Measurements from ENCODE around the gene IL17RE.

DNA sequence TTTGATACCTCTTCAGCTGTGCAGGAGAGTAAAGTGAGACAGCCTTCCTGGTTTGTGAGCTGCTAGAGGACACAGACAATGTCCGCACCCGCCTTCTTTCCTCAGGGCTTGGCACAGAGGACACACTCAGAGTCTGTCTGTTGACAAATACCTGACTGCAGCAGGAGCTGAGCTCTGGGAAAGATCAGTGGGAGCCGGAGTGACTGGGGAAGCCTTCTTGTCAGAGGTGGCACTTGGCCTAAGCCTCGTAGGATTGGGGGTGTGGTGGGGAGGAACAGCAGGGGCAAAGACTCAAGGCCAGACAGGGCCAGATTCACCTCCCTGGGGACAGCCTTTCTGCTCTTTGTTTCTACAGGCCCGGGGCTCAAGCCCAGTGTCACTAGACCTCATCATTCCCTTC, 11.0 kb downstream of the IL17RE start:
- TF ChIP-seq POLR2A (IDR thresholded peaks at IDR 0.05), result no peak
- TF ChIP-seq, protein P1, sequence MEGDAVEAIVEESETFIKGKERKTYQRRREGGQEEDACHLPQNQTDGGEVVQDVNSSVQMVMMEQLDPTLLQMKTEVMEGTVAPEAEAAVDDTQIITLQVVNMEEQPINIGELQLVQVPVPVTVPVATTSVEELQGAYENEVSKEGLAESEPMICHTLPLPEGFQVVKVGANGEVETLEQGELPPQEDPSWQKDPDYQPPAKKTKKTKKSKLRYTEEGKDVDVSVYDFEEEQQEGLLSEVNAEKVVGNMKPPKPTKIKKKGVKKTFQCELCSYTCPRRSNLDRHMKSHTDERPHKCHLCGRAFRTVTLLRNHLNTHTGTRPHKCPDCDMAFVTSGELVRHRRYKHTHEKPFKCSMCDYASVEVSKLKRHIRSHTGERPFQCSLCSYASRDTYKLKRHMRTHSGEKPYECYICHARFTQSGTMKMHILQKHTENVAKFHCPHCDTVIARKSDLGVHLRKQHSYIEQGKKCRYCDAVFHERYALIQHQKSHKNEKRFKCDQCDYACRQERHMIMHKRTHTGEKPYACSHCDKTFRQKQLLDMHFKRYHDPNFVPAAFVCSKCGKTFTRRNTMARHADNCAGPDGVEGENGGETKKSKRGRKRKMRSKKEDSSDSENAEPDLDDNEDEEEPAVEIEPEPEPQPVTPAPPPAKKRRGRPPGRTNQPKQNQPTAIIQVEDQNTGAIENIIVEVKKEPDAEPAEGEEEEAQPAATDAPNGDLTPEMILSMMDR (IDR thresholded peaks at IDR 0.05), result no peak
- no peak for TF ChIP-seq POLR2AphosphoS5 (IDR thresholded peaks at IDR 0.05)
